HepG2 (cell line): ENCODE results near the gene MAP3K4. TPM values are rescaled to one million over a fixed set of nuclear protein-coding genes. Genes with fewer than 3 reads are reported as not detected.
A peak's percentile ranks its signal among the peaks of the same experiment; 100 is the strongest.

Experiments
- GATAD2A ChIP-seq: IDR thresholded peaks from 2 replicates; pipeline ENCODE4 v1.6.1; 2016
- IKZF1 ChIP-seq: fragments of 450-650 bp; IDR thresholded peaks from 2 replicates; pipeline ENCODE4 v1.7.1; 2016
- KDM3A ChIP-seq: IDR thresholded peaks from 2 replicates; pipeline ENCODE4 v1.6.1; 2018; ENCODE audit warnings: low read depth, missing compliant biosample characterization
- NBN ChIP-seq: fragments of 450-650 bp; conservative IDR thresholded peaks from 2 replicates; pipeline ENCODE4 v1.6.1; 2017
- NFKBIZ ChIP-seq: IDR thresholded peaks from 2 replicates; pipeline ENCODE4 v1.6.1; 2018; ENCODE audit warnings: missing genetic modification reagents, missing compliant biosample characterization
- ZFP1 ChIP-seq: IDR thresholded peaks from 2 replicates; pipeline ENCODE4 v1.6.1; 2016
- ZNF362 ChIP-seq: sonication (generic); formaldehyde crosslinking; IDR thresholded peaks from 2 replicates; pipeline ENCODE4 v1.4.0; 2020; ENCODE audit warnings: missing genetic modification reagents, mild to moderate bottlenecking, borderline replicate concordance
- ZNF407 ChIP-seq: sonication (generic); formaldehyde crosslinking; IDR thresholded peaks from one replicate; pipeline ENCODE4 v1.5.1; 2020; ENCODE audit warnings: mild to moderate bottlenecking, missing genetic modification reagents; ENCODE audit errors: not compliant biosample characterization
- ZNF83 ChIP-seq: sonication (generic); formaldehyde crosslinking; IDR thresholded peaks from 2 replicates; pipeline ENCODE4 v1.4.0; 2020; ENCODE audit warnings: missing genetic modification reagents, mild to moderate bottlenecking, borderline replicate concordance
- polyA plus RNA-seq, 8 experiments: library from polyadenylated mRNA; depleted of rRNA in 3 of 8; stranded (reverse) in 7 of 8; unstranded in 1 of 8; fragments of >200 nt; fragmentation: Illumina TruSeq in 4 of 8; extraction: Trizol in 4 of 8; gene quantifications; 2 replicates each; pipeline versions ENCODE4 v1.2.1 to v1.2.3, GENCODE V29; 2011 to 2016; ENCODE audit warnings: low read depth in 4 of 8, missing spikeins in 1 of 8, mixed read lengths in 1 of 8; ENCODE audit not compliant: insufficient read depth in 1 of 8
- total RNA-seq, 5 experiments: library from RNA; depleted of rRNA; stranded (reverse); fragments of >200 nt; fragmentation: Illumina TruSeq; extraction: Trizol; gene quantifications; 2 replicates each; pipeline ENCODE4 v1.2.3, GENCODE V29; 2016; ENCODE audit warnings: low read depth in 1 of 5
- TF ChIP-seq, protein P1 (sequence below): IDR thresholded peaks from 2 replicates; pipeline ENCODE4 v1.6.1; 2016; ENCODE audit warnings: low read depth

The MAP3K4 gene
- total and polyA plus RNA-seq, 2 of the 13 experiments (the other 11 are each of a cell fraction or from before 2014, with no cell fraction given): 12.9 to 33.6 TPM

DNA sequence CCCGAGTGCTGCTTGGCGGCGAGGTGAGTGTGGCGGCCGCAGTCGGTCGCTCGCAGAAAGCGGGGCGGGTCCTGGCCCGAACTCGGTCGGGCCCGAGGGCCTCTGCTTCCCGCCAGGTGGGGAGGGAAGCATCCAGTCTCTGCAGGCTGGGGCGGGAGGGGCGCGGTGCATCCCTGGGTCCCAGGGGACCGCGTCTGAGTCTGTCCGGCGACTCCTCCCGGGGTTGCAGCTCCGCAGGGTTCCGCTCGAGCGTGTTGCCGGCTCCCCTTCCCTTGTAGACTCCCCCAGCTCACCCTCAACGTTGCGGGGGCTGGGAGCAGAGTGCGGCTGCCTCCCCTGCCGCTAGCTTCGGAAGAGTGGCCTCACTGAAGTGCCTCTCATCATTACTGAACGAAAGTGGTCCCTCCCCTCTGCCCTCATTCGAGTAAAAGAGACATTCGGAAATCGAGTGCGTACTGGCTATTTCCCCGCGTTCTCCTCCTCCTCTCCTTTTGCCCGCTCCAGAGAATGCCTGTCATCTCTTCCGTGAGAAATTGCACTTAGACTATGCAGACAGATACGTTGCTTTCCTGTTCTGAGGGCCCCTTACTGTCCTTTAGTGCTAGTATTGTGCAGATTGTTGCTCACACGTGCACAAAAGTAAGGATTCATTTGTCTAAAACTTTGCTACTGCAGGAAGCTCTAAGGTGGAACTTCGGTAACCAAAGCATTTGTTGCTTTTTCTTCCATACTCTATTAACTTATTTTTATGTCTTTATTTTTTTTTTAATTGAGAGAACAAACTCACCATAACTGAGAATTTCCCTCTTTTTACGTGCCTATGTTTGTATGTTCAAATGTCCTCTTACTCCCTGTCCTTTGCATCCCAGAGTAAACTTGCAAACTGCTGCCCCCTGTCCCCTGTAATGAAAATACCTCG is 751 bp downstream of the MAP3K4 start (continued):
- TF ChIP-seq ZNF407 (CRISPR knock-in tag): peak; percentile 90
- TF ChIP-seq ZNF83 (CRISPR knock-in tag): no peak
- TF ChIP-seq GATAD2A (CRISPR knock-in tag): no peak
- no peak for TF ChIP-seq IKZF1
- TF ChIP-seq ZNF362: no peak; the same call in 1 of the 2 replicates
- TF ChIP-seq NFKBIZ (CRISPR knock-in tag): no peak
- no peak for TF ChIP-seq KDM3A (CRISPR knock-in tag)
- TF ChIP-seq, protein P1, sequence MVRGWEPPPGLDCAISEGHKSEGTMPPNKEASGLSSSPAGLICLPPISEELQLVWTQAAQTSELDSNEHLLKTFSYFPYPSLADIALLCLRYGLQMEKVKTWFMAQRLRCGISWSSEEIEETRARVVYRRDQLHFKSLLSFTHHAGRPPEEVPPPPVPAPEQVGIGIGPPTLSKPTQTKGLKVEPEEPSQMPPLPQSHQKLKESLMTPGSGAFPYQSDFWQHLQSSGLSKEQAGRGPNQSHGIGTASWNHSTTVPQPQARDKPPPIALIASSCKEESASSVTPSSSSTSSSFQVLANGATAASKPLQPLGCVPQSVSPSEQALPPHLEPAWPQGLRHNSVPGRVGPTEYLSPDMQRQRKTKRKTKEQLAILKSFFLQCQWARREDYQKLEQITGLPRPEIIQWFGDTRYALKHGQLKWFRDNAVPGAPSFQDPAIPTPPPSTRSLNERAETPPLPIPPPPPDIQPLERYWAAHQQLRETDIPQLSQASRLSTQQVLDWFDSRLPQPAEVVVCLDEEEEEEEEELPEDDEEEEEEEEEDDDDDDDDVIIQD: no peak
- no peak for TF ChIP-seq ZFP1 (CRISPR knock-in tag)
- TF ChIP-seq NBN: no peak
